Central memory CD4-positive, alpha-beta T cell (primary cell): ENCODE measurements around the gene EPDR1.

Experiments used
- DNase-seq: peaks from one replicate; pipeline ENCODE4 v3.0.0; 2022

The EPDR1 gene

GRCh38 chr7:37982423-37982822, 62.0 kb downstream of the EPDR1 start:
- DNase-seq: no peak

GRCh38 chr7:37984750-37985390, 64.4 kb downstream of the EPDR1 start:
- no peak for DNase-seq

GRCh38 chr7:37986908-37987330, 66.5 kb downstream of the EPDR1 start:
- DNase-seq: no peak

DNA sequence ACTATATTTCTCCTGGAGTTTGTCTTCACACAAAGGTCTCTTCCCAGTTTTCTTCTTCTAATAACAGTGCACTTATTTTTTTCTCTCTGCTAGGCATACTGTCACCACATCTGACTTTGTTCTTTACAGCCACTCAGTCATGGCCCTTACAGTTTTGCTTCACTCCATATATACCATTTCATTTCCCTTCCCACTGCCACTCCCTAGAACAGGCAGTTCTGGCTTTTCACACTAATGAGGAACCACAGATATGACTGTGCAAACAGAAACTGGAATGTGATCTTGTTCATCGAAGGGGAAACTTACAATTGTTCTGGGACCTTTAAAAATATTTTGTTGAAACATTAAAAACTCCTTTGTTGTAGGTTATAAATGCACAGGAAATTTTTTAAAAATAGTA, 67.3 kb downstream of the EPDR1 start:
- DNase-seq: no peak

DNA sequence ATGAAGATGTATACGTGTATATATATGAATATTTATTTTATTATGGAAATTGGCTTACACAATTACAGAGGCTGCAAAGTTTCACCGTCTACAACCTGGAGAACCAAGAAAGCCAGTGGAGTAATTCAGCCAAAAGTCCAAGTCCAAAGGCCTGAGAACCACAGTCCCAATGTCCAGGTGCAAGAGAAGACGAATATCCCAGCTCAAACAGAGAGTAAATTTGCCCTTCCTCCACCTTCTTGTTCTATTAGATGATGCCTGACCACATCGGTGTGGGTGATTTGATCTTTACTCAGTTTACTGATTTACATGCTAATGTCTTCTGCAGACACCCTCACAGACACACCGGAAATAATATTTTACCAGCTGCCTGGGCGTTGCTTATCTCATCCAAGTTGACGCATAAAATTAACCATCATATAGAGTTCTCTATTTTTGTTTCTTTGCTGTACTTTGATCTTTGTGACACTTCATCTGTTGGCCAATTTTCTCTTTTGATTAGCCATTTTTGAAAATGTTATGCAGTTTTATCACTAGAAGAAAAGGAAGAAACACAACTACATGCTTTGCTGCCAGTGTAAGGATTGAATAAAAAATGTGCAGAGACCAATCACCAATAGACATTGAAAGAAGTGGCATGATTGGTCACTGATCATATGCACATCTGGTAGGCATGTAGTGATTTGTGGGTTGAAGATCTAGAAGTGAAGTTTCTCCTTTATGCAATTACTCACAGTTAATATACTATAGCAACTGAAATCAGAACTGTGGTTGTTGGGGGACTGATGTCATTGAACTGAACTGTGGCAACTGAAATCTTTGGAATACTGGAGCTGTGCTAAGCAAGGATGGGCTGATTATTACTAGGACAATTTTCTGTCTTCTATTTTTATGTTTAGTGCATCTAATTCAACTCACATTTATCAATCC, 68.5 kb downstream of the EPDR1 start:
- no peak for DNase-seq

DNA sequence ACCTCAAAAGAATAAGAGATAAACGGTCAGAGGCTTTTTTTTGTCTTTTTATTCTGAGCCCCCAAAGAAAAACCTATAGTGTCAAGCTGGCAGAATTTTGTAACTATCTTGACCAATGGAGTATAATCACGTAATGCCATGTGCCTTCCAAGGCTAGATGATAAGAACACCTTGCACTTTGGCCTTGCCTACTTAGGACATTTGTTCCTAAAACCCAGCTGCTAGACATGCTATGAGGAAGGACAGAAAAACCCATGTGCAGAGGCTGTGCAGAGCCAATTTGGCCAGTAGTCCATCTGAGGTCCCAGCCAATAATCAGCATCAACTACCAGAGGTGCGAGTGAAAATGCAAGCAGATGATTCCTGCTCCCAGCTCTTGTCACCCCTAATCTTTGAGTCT, 69.9 kb downstream of the EPDR1 start:
- no peak for DNase-seq

DNA sequence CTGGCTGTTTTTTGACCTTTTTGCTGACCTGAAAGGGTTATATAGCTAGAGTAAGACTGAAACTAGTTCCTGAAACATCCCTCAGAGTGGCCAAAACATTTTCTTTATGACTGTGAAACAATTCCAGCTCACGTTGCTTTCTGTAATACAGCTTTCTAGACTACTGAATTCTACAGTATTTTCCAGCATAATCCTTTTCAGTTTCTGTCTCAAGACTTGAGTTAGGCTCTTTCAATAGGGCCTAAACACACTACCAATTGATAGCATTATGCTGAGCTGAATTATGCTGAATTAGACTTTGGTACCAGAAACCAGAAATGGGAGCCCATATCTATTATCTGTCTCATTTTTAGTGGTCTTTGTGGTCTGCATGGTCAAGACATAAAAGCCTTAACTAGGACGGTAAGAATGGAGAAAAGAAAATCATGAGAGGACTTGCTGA, 72.6 kb downstream of the EPDR1 start:
- DNase-seq: no peak

DNA sequence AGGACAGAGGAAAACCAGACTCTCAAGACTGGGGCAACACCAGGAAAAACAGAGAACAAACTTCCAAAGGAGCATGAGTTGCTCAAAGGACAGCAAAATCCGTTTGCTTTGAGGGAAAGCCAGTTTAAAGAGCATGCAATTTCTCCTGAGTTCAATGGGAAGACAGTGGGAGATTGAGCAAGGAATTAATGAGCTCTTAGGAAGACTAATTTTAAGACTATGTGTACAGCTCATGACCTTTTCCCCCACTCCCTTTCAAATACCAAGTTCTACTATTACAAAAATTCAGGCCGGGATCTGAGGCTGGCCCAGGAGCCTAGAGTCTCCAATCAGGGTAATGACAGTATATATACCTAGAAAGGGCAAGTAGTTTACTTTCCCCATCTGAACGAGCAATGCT, 79.2 kb downstream of the EPDR1 start:
- no peak for DNase-seq

- DNase-seq: no peak
Measured at GRCh38 chr7:38000272-38000671, 79.8 kb downstream of the EPDR1 start.
